ENCODE data around the gene IFTAP. TPM values are rescaled to one million over a fixed set of nuclear protein-coding genes. Genes with fewer than 3 reads are reported as not detected.

The IFTAP gene
- total RNA-seq, 1 experiment from 2014 or later = 15.5 TPM

DNA sequence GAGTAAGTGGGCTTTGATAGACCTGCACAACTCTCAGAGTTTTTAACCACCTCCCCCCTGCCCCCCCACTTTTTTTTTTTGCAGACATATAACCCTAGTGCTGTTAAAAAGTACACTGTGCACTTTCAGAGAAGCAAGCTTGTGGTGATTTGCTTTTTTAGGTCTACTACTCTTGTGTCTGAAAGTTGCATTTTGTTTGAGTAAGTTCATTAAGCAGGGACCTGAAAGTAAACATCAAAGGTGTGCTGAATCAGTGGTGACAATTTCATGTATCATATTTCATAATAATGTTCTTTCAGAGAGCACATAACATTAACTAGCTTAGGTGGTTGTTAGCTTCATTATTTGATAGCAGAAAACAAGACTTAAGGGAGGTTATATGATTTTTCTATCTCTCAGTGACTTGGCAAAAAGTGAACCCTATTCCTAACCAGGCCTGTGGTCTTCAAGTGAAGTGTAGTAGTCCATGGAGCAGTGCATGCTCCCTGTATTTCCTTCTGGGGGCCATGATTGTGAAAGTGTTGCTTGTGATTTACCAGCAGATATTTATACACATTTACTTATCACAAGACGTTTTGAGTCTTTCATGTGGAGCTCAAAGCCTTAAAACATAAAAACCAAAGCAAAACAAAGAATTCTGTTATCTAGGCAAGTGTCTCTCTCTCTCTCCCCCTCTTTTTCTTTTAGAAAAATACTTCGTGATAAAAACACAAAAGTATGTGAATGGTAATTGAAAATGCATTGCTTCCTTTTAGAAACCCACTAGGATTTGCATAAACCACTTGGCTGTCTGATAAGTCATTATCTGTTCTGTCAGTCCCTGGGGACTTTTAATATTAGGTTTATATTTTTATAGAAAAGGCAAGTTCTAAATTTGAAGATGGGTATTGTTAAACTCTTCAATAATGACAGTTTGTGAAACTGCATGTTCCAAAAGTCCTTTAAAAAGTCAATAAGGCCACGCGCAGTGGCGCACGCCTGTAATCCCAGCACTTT is 11.2 kb downstream of the IFTAP start:
- CTCF ChIA-PET = interaction anchor here (0.7 kb wide), 1 partner anchor 18 kb away, joined by 3 read pairs; no protein-coding TSS in a partner anchor
- Mint-ChIP-seq H3K27me3 (ENCODE audit: unreplicated experiment) (no peaks in the 10 kb centered on the region), H3K4me3 (ENCODE audit: low read depth, unreplicated experiment) (no peak overlapping the region), H3K27ac (ENCODE audit: unreplicated experiment) (no peak overlapping the region), H3K9me3 (ENCODE audit: low read depth, unreplicated experiment) (no peaks in the 10 kb centered on the region), H3K4me1 (ENCODE audit: low read depth, unreplicated experiment) (no peaks in the 10 kb centered on the region), H3K36me3 (ENCODE audit: insufficient read depth, unreplicated experiment) (no peaks in the 10 kb centered on the region)
- DNase-seq = no peak
- TF ChIP-seq CTCF (IDR thresholded peaks at IDR 0.05; ENCODE audit: unreplicated experiment) = no peak
- no TSS peak for BruUV-seq (replicated peaks)
- intact Hi-C loops (cut with micrococcal nuclease; ENCODE audit: unreplicated experiment) = no loop called here

- DNase-seq = no peak
- CTCF ChIA-PET = interaction anchor here (0.7 kb wide), 1 partner anchor 138 kb away, joined by 3 read pairs; no protein-coding TSS in a partner anchor
- Mint-ChIP-seq H3K9me3 (ENCODE audit: low read depth, unreplicated experiment) (no peaks in the 10 kb centered on the region), H3K4me3 (ENCODE audit: low read depth, unreplicated experiment) (no peak overlapping the region), H3K27me3 (ENCODE audit: unreplicated experiment) (no peaks in the 10 kb centered on the region), H3K4me1 (ENCODE audit: low read depth, unreplicated experiment) (no peaks in the 10 kb centered on the region), H3K27ac (ENCODE audit: unreplicated experiment) (no peak overlapping the region), H3K36me3 (ENCODE audit: insufficient read depth, unreplicated experiment) (no peaks in the 10 kb centered on the region)
- TF ChIP-seq CTCF (IDR thresholded peaks at IDR 0.05; ENCODE audit: unreplicated experiment) = no peak
- no TSS peak for BruUV-seq (replicated peaks)
- intact Hi-C loops (cut with micrococcal nuclease; ENCODE audit: unreplicated experiment) = no loop called here
Observed at GRCh38 chr11:36608491-36609199, 14.3 kb downstream of the IFTAP start.

DNA sequence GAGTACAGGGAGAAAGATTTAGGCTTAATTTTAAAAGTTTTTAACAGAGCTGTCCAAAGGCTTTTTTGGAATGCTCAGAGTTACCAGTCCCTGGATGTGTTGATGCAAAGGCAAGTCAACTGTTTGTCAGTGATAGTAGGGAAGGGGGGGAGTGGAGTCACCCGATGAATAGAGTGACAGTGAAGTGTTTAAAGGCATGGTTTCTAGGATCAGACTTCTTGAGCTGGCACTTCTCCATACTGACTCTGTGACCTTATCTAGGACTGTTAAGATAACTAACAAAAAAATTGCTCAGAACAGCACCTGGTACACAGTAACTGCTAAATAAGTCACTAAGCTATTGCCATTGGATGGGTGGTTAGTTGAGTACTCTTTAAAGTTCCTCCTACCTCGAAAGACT is 15.1 kb downstream of the IFTAP start:
- DNase-seq = no peak
- no peak for TF ChIP-seq CTCF (IDR thresholded peaks at IDR 0.05; ENCODE audit: unreplicated experiment)
- no peaks in the 10 kb centered on the region for H3K36me3 Mint-ChIP-seq (ENCODE audit: insufficient read depth, unreplicated experiment)
- H3K4me1 Mint-ChIP-seq (ENCODE audit: low read depth, unreplicated experiment) = no peaks in the 10 kb centered on the region
- CTCF ChIA-PET = no interaction called here
- H3K4me3 Mint-ChIP-seq (ENCODE audit: low read depth, unreplicated experiment) = no peak overlapping the region
- H3K27ac Mint-ChIP-seq (ENCODE audit: unreplicated experiment) = no peak overlapping the region
- no peaks in the 10 kb centered on the region for H3K9me3 Mint-ChIP-seq (ENCODE audit: low read depth, unreplicated experiment)
- intact Hi-C loops (cut with micrococcal nuclease; ENCODE audit: unreplicated experiment) = no loop called here
- no TSS peak for BruUV-seq (replicated peaks)
- no peaks in the 10 kb centered on the region for H3K27me3 Mint-ChIP-seq (ENCODE audit: unreplicated experiment)

DNA sequence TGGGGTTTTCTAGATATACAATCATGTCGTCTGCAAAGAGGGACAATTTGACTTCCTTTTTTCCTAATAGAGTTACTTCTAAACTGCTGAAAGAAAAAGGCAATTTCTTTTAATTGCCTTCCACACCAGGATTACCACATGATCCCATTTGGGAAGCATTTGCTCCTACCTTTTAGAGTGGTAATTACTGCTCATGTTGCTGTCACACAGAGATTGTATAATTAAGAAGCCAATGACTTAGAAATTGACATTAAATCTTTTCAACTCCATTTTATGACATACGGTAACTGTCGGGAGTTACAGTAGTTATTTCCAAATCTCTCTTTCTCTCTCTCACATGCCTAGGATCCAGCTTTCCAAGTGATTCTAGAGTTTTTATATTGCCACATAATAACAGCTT is 21.5 kb downstream of the IFTAP start:
- BruUV-seq (replicated peaks) = no TSS peak
- Mint-ChIP-seq H3K27ac (ENCODE audit: unreplicated experiment) (no peak overlapping the region), H3K4me3 (ENCODE audit: low read depth, unreplicated experiment) (no peak overlapping the region), H3K36me3 (ENCODE audit: insufficient read depth, unreplicated experiment) (no peaks in the 10 kb centered on the region), H3K27me3 (ENCODE audit: unreplicated experiment) (no peaks in the 10 kb centered on the region), H3K4me1 (ENCODE audit: low read depth, unreplicated experiment) (no peaks in the 10 kb centered on the region), H3K9me3 (ENCODE audit: low read depth, unreplicated experiment) (no peaks in the 10 kb centered on the region)
- TF ChIP-seq CTCF (IDR thresholded peaks at IDR 0.05; ENCODE audit: unreplicated experiment) = no peak
- DNase-seq = no peak
- intact Hi-C loops (cut with micrococcal nuclease; ENCODE audit: unreplicated experiment) = no loop called here
- CTCF ChIA-PET = no interaction called here

Measured in Calu3 (cell line).